C4-2B (cell line): ENCODE measurements around the gene DDIT3.

Experiments used
- CTCF ChIP-seq: fragments of 450-650 bp; conservative IDR thresholded peaks from 2 replicates; pipeline ENCODE4 v1.5.1; 2017; ENCODE audit warnings: mild to moderate bottlenecking
- ZFX ChIP-seq: fragments of 450-650 bp; IDR thresholded peaks from 2 replicates; pipeline ENCODE4 v1.6.1; 2017

DNA sequence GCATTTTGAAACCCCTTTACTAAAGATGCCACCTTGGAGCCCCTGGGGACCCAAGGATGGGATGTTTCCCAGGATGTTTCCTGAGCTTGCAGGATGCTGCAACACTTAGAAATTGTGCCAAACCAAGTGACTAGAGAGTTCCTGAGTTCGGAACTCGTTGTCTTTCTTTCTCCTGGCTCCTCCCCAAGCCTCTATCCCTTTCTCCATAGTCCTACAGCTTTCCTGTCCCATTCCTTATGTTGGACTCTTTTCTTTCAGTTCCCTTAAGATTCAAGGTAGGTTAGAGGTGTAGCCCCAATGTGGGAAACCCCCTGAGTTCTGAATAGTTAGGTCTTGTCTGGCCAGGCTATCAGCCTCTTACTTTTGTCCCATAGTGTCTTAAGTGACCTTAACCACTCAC lies 28.2 kb upstream of the DDIT3 start:
- TF ChIP-seq CTCF (no peak), ZFX (no peak)
